HepG2 (cell line): Measurements from ENCODE around the gene LRRC4. TPM values are rescaled to one million over a fixed set of nuclear protein-coding genes. Genes with fewer than 3 reads are reported as not detected.

Experiments used
- ATAC-seq: fragments of 200-7000 bp; cut with Tn5 transposase; 3 replicates; pipeline ENCODE4 v1.9.1; 2020; ENCODE audit warnings: mild to moderate bottlenecking, moderate library complexity
- BruUV-seq: library from RNA; stranded (reverse); fragments of 400-500 nt; replicated peaks from 2 replicates; lab custom pipeline; 2021; lab: Mats Ljungman, UMichigan
- CTCF ChIA-PET: fragments of 300-600 bp; formaldehyde crosslinking; extraction: SDS; loops from one replicate; lab custom pipeline; 2021; ENCODE audit warnings: low total read pairs, inconsistent platforms, low intra/inter-chr PET ratio; lab: Yijun Ruan, JAX
- POLR2A ChIA-PET: fragments of 350-600 bp; sonication (Branson Sonifier 250); formaldehyde crosslinking; loops from one replicate; lab custom pipeline; 2020; ENCODE audit warnings: antibody characterized with exemption, inconsistent platforms; lab: Yijun Ruan, JAX
- DNase-seq: peaks from one replicate; pipeline ENCODE4 v3.0.0-alpha.2; 2015; ENCODE audit warnings: low spot score
- FAIRE-seq: peaks from 3 replicates; lab custom pipeline; 2011; peaks lifted over from hg19 to GRCh38; lab: Jason Lieb, UNC
- H2AFZ ChIP-seq: one replicate; pipeline ENCODE4 v1.6.1; 2011; ENCODE audit warnings: low read length, inconsistent platforms
- H3K27ac ChIP-seq: fragments of 300-600 bp; 3 replicates; pipeline ENCODE4 v1.8.0; 2011; ENCODE audit warnings: mixed run types, mild to moderate bottlenecking, mixed read lengths, low read length, inconsistent platforms; ENCODE audit not compliant: insufficient read depth; ENCODE audit errors: extremely low read length
- H3K27me3 ChIP-seq, 2 experiments: fragments of 200-600 bp in 1 of 2; 2 replicates in 1 of 2; 3 replicates in 1 of 2; pipeline versions ENCODE4 v1.6.0 to v1.8.0; 2011; ENCODE audit warnings: low read length in 2 of 2, mild to moderate bottlenecking in 2 of 2, moderate library complexity in 2 of 2, inconsistent platforms in 1 of 2; ENCODE audit not compliant: insufficient read depth in 2 of 2, control insufficient read depth in 1 of 2
- H3K36me3 ChIP-seq, 2 experiments: fragments of 200-600 bp in 1 of 2; replicated peaks in 1 of 2; 2 replicates in 1 of 2; 3 replicates in 1 of 2; pipeline versions ENCODE4 v1.5.1 to v1.8.0; 2011; ENCODE audit warnings: low read length in 2 of 2, inconsistent platforms in 1 of 2; ENCODE audit not compliant: insufficient read depth in 2 of 2, control insufficient read depth in 1 of 2
- H3K4me1 ChIP-seq: 2 replicates; pipeline ENCODE4 v1.5.1; 2012; ENCODE audit warnings: low read length, inconsistent platforms; ENCODE audit not compliant: insufficient read depth
- H3K4me2 ChIP-seq: 2 replicates; pipeline ENCODE4 v1.6.0; 2011; ENCODE audit warnings: low read depth, low read length, inconsistent platforms
- H3K4me3 ChIP-seq, 3 experiments: fragments of 200-600 bp in 1 of 3; sonication (generic), shearing (Covaris generic) in 1 of 3; replicated peaks in 1 of 3; 2 replicates each; pipeline ENCODE4 v1.5.1; 2011 to 2016; ENCODE audit warnings: low read length in 3 of 3, inconsistent platforms in 2 of 3, low read depth in 2 of 3, mild to moderate bottlenecking in 2 of 3, control low read depth in 1 of 3, mixed read lengths in 1 of 3; ENCODE audit not compliant: insufficient read depth in 1 of 3
- H3K79me2 ChIP-seq: one replicate; pipeline ENCODE4 v1.6.1; 2011; ENCODE audit warnings: low read length, inconsistent platforms; ENCODE audit not compliant: insufficient read depth
- H3K9ac ChIP-seq: 2 replicates; pipeline ENCODE4 v1.6.0; 2011; ENCODE audit warnings: mild to moderate bottlenecking, low read depth, low read length, inconsistent platforms; ENCODE audit not compliant: insufficient read depth
- H3K9me3 ChIP-seq: 2 replicates; pipeline ENCODE4 v1.5.1; 2012; ENCODE audit warnings: mild to moderate bottlenecking, low read length
- H4K20me1 ChIP-seq: 2 replicates; pipeline ENCODE4 v1.6.0; 2011; ENCODE audit warnings: inconsistent platforms, mild to moderate bottlenecking, low read length, moderate library complexity; ENCODE audit not compliant: insufficient read depth
- AHDC1 ChIP-seq: sonication (generic); formaldehyde crosslinking; IDR thresholded peaks from 2 replicates; pipeline ENCODE4 v1.5.1; 2020; ENCODE audit warnings: mild to moderate bottlenecking, missing genetic modification reagents, borderline replicate concordance
- GRHL1 ChIP-seq: sonication (generic); formaldehyde crosslinking; conservative IDR thresholded peaks from 2 replicates; pipeline ENCODE4 v1.8.0; 2022; ENCODE audit warnings: missing genetic modification reagents
- PAX8 ChIP-seq: sonication (generic); formaldehyde crosslinking; IDR thresholded peaks from 2 replicates; pipeline ENCODE4 v1.8.0; 2022; ENCODE audit warnings: mild to moderate bottlenecking, missing genetic modification reagents, borderline replicate concordance
- ZSCAN5A ChIP-seq: sonication (generic); formaldehyde crosslinking; IDR thresholded peaks from 2 replicates; pipeline ENCODE4 v1.8.0; 2022; ENCODE audit warnings: mild to moderate bottlenecking, missing genetic modification reagents, borderline replicate concordance
- WGBS: methylation state at CpG from one replicate; pipeline ENCODE4 v1.1.6; 2017; ENCODE audit warnings: low lambda C conversion rate; 5-methylcytosine and 5-hydroxymethylcytosine counted together
- in situ Hi-C: cut with HindIII; loops from 2 replicates; pipeline ENCODE4 v1.10.0; 2017; ENCODE audit warnings: low pct_unique_long_range_greater_than_20kb; ENCODE audit not compliant: extremely low pct_ligation_motif_present
- intact Hi-C: fragments of 100-400 bp; cut with micrococcal nuclease; formaldehyde crosslinking; loops from one replicate; pipeline ENCODE4 v1.10.0; 2022; ENCODE audit not compliant: unreplicated experiment
- polyA plus RNA-seq, 8 experiments: library from polyadenylated mRNA; depleted of rRNA in 3 of 8; stranded (reverse) in 7 of 8; unstranded in 1 of 8; fragments of >200 nt; fragmentation: Illumina TruSeq in 4 of 8; extraction: Trizol in 4 of 8; gene quantifications; 2 replicates each; pipeline versions ENCODE4 v1.2.1 to v1.2.3, GENCODE V29; 2011 to 2016; ENCODE audit warnings: low read depth in 4 of 8, missing spikeins in 1 of 8, mixed read lengths in 1 of 8; ENCODE audit not compliant: insufficient read depth in 1 of 8
- total RNA-seq, 5 experiments: library from RNA; depleted of rRNA; stranded (reverse); fragments of >200 nt; fragmentation: Illumina TruSeq; extraction: Trizol; gene quantifications; 2 replicates each; pipeline ENCODE4 v1.2.3, GENCODE V29; 2016; ENCODE audit warnings: low read depth in 1 of 5

Gene LRRC4
- total and polyA plus RNA-seq, 2 of the 13 experiments (the other 11 are each of a cell fraction or from before 2014, with no cell fraction given): not detected

GRCh38 chr7:128039544-128039953, 8.3 kb upstream of the LRRC4 start (continued):
- TF ChIP-seq GRHL1 (CRISPR knock-in tag): no peak
- TF ChIP-seq, all 625 proteins: peak for 0

GRCh38 chr7:128037880-128038619, 6.8 kb upstream of the LRRC4 start:
- no peaks in the 10 kb centered on the region for H3K79me2 ChIP-seq
- ChIA-PET CTCF (no interaction called here), POLR2A (no interaction called here)
- H2AFZ ChIP-seq: no peak overlapping the region
- DNase-seq: no peak
- no peak overlapping the region for H3K27ac ChIP-seq
- no peaks in the 10 kb centered on the region; the same call in 1 of the 2 replicates for H4K20me1 ChIP-seq
- intact Hi-C loops (loop anchor here (5.0 kb wide), 1 partner anchor 169 kb away; no protein-coding TSS in a partner anchor), in situ Hi-C loops (no loop called here)
- H3K4me1 ChIP-seq: no peaks in the 10 kb centered on the region
- H3K4me3 ChIP-seq: no peak overlapping the region
- BruUV-seq: no TSS peak
- no peak for ATAC-seq
- no peak for TF ChIP-seq PAX8 (CRISPR knock-in tag)
- H3K9me3 ChIP-seq: no peaks in the 10 kb centered on the region
- H3K27me3 ChIP-seq: no peaks in the 10 kb centered on the region
- no peak overlapping the region for H3K9ac ChIP-seq
- 96% methylated on average over 8 of the region's 8 CpGs for WGBS
- FAIRE-seq: no peak
- H3K36me3 ChIP-seq: peaks cover 10 to 33% of the 10 kb centered on the region in 2 experiments
- no peak overlapping the region for H3K4me2 ChIP-seq

- CTCF ChIA-PET: no interaction called here
- Histone ChIP-seq H3K9ac (no peak overlapping the region), H2AFZ (no peak overlapping the region), H3K4me1 (no peaks in the 10 kb centered on the region), H3K27me3 (no peaks in the 10 kb centered on the region), H3K4me3 (no peak overlapping the region), H3K9me3 (no peaks in the 10 kb centered on the region), H3K79me2 (no peaks in the 10 kb centered on the region), H3K4me2 (no peak overlapping the region), H4K20me1 (no peaks in the 10 kb centered on the region; the same call in 1 of the 2 replicates), H3K36me3 (peaks cover 3 to 23% of the 10 kb centered on the region in 2 experiments; a peak in 3 of 5 replicates), H3K27ac (no peak overlapping the region)
- no peak for DNase-seq
- BruUV-seq: no TSS peak
- 100% methylated on average over 2 of the region's 2 CpGs for WGBS
- in situ Hi-C loops (no loop called here), intact Hi-C loops (loop anchor here (5.0 kb wide), 1 partner anchor 170 kb away; no protein-coding TSS in a partner anchor)
- no peak for FAIRE-seq
- ATAC-seq: no peak
- POLR2A ChIA-PET: no interaction called here
- no peak for TF ChIP-seq AHDC1 (CRISPR knock-in tag)
- TF ChIP-seq ZSCAN5A (CRISPR knock-in tag): no peak
These were observed 5.8 kb upstream of the LRRC4 start for GRCh38 chr7:128037081-128037480.
